BE2C (cell line): Measurements from ENCODE around the gene TBX15.
"Not testable (repeated sequence)": the region's sequence is repeated elsewhere in the genome, so short reads cannot be mapped to it uniquely, and the experiment has no call there.

ENCODE experiments used
- DNase-seq: peaks from one replicate; pipeline ENCODE4 v3.0.0-alpha.2; 2020
- H3K27me3 ChIP-seq: fragments of 250-450 bp; sonication (Bioruptor Pico); 2 replicates; pipeline ENCODE4 v1.5.1; 2020; ENCODE audit warnings: mild to moderate bottlenecking
- H3K36me3 ChIP-seq: fragments of 250-450 bp; sonication (Bioruptor Pico); 2 replicates; pipeline ENCODE4 v1.5.1; 2020; ENCODE audit warnings: mild to moderate bottlenecking
- H3K4me1 ChIP-seq: fragments of 250-450 bp; sonication (Bioruptor Pico); 2 replicates; pipeline ENCODE4 v1.5.1; 2020
- H3K4me3 ChIP-seq: 2 replicates; pipeline ENCODE4 v1.5.1; 2011; ENCODE audit warnings: low read depth, low read length
- H3K9me3 ChIP-seq: fragments of 250-450 bp; sonication (Bioruptor Pico); 2 replicates; pipeline ENCODE4 v1.5.1; 2020
- TF ChIP-seq, protein P1 (sequence below): IDR thresholded peaks from 2 replicates; pipeline ENCODE4 v1.5.1; 2012; ENCODE audit warnings: mild to moderate bottlenecking, low read depth, low read length

Gene TBX15

DNA sequence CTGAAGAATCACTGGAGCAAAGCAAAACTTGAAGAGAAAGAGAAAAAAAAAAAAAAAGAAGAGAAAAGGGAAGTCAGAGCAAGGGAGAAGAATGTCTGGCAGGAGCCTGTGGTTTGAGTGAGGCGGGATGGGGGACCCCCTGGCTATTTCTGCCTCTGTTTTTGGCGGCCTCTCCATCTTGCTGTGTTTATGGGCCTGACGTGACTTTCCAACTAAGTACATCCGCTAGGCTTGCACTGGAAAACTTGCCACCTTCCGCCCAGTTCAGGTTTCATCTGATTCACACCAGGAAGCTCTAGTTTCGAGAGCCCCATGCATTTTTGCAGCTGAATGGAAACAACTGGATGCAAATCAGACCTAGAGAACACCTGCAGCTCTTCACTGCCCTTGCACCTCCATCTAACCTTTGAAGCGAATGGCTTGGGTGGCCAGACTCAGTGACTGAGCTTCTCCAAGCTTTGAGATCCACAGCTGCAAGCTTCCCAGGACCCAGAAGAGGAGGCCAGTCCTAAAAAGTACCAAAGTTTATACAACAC, 28.0 kb downstream of the TBX15 start:
- TF ChIP-seq, protein P1, sequence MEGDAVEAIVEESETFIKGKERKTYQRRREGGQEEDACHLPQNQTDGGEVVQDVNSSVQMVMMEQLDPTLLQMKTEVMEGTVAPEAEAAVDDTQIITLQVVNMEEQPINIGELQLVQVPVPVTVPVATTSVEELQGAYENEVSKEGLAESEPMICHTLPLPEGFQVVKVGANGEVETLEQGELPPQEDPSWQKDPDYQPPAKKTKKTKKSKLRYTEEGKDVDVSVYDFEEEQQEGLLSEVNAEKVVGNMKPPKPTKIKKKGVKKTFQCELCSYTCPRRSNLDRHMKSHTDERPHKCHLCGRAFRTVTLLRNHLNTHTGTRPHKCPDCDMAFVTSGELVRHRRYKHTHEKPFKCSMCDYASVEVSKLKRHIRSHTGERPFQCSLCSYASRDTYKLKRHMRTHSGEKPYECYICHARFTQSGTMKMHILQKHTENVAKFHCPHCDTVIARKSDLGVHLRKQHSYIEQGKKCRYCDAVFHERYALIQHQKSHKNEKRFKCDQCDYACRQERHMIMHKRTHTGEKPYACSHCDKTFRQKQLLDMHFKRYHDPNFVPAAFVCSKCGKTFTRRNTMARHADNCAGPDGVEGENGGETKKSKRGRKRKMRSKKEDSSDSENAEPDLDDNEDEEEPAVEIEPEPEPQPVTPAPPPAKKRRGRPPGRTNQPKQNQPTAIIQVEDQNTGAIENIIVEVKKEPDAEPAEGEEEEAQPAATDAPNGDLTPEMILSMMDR, result no peak
- DNase-seq, result no peak
- no peaks in the 10 kb centered on the region for H3K27me3 ChIP-seq
- no peaks in the 10 kb centered on the region for H3K36me3 ChIP-seq
- H3K4me3 ChIP-seq, result no peak overlapping the region
- H3K4me1 ChIP-seq, result no peaks in the 10 kb centered on the region
- H3K9me3 ChIP-seq, result no peaks in the 10 kb centered on the region

DNA sequence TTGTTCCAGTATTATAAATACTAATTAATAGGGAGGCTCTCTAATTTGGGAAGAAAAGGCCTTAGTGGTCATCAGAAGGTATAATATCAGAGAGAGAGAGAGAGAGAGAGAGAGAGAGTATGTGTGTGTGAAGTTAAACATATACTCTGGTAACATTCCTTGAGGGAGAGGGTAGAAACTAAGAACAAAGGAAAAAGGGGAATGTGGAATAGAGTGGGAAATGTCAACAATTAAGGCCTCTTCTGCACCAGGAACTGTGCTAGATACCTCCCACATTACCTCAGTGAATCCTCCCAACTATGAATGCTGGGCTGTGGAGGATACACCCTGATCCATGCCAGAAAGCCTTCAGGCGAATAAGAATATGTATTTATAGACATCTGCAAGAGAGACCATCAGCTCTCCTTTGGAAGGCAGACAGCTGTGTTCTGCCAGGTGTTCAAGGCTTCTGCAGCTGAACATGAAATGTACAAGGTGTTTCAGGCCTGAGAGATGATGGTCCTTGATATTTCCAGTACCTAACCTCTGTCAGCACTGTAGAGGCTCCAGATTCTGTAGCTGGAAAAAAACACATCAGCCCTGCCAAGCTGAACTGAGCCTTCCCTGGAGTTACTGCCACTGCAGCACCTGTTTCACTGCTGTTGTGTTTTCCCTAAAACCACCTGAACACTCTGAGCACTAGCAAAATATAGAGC, 29.1 kb downstream of the TBX15 start:
- H3K27me3 ChIP-seq, result no peaks in the 10 kb centered on the region
- no peak for DNase-seq
- no peaks in the 10 kb centered on the region for H3K36me3 ChIP-seq
- no peaks in the 10 kb centered on the region for H3K9me3 ChIP-seq
- TF ChIP-seq, protein P1, result no peak
- H3K4me1 ChIP-seq, result no peaks in the 10 kb centered on the region
- no peak overlapping the region for H3K4me3 ChIP-seq

GRCh38 chr1:118958140-118958539, 30.0 kb downstream of the TBX15 start:
- no peak for DNase-seq
- Histone ChIP-seq H3K4me3 (no peak overlapping the region), H3K4me1 (no peaks in the 10 kb centered on the region), H3K27me3 (no peaks in the 10 kb centered on the region), H3K36me3 (no peaks in the 10 kb centered on the region), H3K9me3 (no peaks in the 10 kb centered on the region)
- TF ChIP-seq, protein P1, result no peak

DNA sequence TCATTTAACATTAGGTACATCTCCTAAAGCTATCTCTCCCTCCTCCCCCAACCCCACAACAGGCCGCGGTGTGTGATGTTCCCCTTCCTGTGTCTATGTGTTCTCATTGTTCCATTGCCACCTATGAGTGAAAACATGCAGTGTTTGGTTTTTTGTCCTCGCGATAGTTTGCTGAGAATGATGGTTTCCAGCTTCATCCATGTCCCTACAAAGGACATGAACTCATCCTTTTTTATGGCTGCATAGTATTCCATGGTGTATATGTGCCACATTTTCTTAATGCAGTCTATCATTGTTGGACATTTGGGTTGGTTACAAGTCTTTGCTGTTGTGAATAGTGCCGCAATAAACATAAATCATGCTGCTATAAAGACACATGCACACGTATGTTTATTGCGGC, 30.6 kb downstream of the TBX15 start:
- not testable (repeated sequence) for H3K36me3 ChIP-seq, H3K27me3 ChIP-seq, H3K4me3 ChIP-seq, DNase-seq, H3K9me3 ChIP-seq, H3K4me1 ChIP-seq

- TF ChIP-seq, protein P1, result no peak
- Histone ChIP-seq H3K9me3 (no peaks in the 10 kb centered on the region), H3K4me3 (no peak overlapping the region), H3K27me3 (no peaks in the 10 kb centered on the region), H3K36me3 (no peaks in the 10 kb centered on the region), H3K4me1 (no peaks in the 10 kb centered on the region)
- no peak for DNase-seq
Observed at GRCh38 chr1:118954301-118954905, 33.7 kb downstream of the TBX15 start.

DNA sequence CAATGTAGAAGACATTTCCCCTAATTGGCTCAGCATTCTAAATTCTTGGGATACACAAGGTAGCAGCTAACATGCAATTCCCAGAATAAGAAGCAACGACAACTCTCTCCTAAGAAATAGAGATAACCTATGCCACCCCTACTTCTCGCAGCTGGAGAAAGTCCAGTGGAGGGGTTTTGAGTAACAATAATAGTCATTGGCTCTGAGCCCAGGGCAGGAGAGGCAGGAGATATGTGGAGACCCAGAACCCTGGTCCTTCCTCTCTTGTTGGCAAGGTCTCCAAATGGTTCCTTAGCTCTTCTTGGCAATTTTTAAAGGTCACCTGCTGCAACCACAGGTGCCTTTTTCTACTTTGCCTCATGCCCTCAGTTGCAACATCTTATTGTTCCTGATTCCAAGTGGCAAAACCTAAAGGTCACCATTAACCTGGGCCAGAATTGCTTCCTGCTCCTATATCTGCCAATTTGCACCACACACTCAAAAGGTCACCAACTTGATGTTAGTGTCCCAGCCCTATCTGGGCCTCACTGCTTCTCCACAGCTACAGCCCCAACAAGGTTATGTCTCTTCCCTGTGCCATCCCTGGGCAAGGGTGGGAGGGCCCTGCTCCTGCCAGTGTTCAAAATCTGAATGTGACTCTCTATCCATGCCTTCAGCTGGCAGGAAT, 36.7 kb downstream of the TBX15 start:
- DNase-seq, result no peak
- Histone ChIP-seq H3K27me3 (no peaks in the 10 kb centered on the region), H3K9me3 (no peaks in the 10 kb centered on the region), H3K4me1 (no peaks in the 10 kb centered on the region), H3K36me3 (no peaks in the 10 kb centered on the region), H3K4me3 (no peak overlapping the region)
- TF ChIP-seq, protein P1, result no peak
